BE2C (cell line): ENCODE measurements around the gene MOXD1.

Experiments used
- DNase-seq: peaks from one replicate; pipeline ENCODE4 v3.0.0-alpha.2; 2020
- H3K27me3 ChIP-seq: fragments of 250-450 bp; sonication (Bioruptor Pico); 2 replicates; pipeline ENCODE4 v1.5.1; 2020; ENCODE audit warnings: mild to moderate bottlenecking
- H3K36me3 ChIP-seq: fragments of 250-450 bp; sonication (Bioruptor Pico); 2 replicates; pipeline ENCODE4 v1.5.1; 2020; ENCODE audit warnings: mild to moderate bottlenecking
- H3K4me1 ChIP-seq: fragments of 250-450 bp; sonication (Bioruptor Pico); 2 replicates; pipeline ENCODE4 v1.5.1; 2020
- H3K4me3 ChIP-seq: 2 replicates; pipeline ENCODE4 v1.5.1; 2011; ENCODE audit warnings: low read depth, low read length
- H3K9me3 ChIP-seq: fragments of 250-450 bp; sonication (Bioruptor Pico); 2 replicates; pipeline ENCODE4 v1.5.1; 2020
- CTCF ChIP-seq: IDR thresholded peaks from 2 replicates; pipeline ENCODE4 v1.5.1; 2012; ENCODE audit warnings: mild to moderate bottlenecking, low read depth, low read length

Gene MOXD1

GRCh38 chr6:132413499-132413802 is 12.2 kb upstream of the MOXD1 start:
- TF ChIP-seq CTCF = no peak
- Histone ChIP-seq H3K4me3 (no peak overlapping the region), H3K36me3 (no peaks in the 10 kb centered on the region), H3K9me3 (no peaks in the 10 kb centered on the region), H3K27me3 (0 out of 2 replicates have a peak, but pooled peaks cover 3% of the 10 kb centered on the region), H3K4me1 (no peaks in the 10 kb centered on the region)
- DNase-seq = no peak

GRCh38 chr6:132412656-132413498 is 11.6 kb upstream of the MOXD1 start:
- TF ChIP-seq CTCF = no peak
- no peaks in the 10 kb centered on the region for H3K4me1 ChIP-seq
- 0 out of 2 replicates have a peak, but pooled peaks cover 3% of the 10 kb centered on the region for H3K27me3 ChIP-seq
- H3K9me3 ChIP-seq = no peaks in the 10 kb centered on the region; the same call in 1 of the 2 replicates
- H3K4me3 ChIP-seq = no peak overlapping the region
- no peak for DNase-seq
- H3K36me3 ChIP-seq = no peaks in the 10 kb centered on the region

- H3K4me3 ChIP-seq = no peak overlapping the region
- 0 out of 2 replicates have a peak, but pooled peaks cover 3% of the 10 kb centered on the region for H3K27me3 ChIP-seq
- H3K36me3 ChIP-seq = no peaks in the 10 kb centered on the region
- H3K9me3 ChIP-seq = no peaks in the 10 kb centered on the region; the same call in 1 of the 2 replicates
- no peak for DNase-seq
- no peak for TF ChIP-seq CTCF
- no peaks in the 10 kb centered on the region for H3K4me1 ChIP-seq
These were observed 10.0 kb upstream of the MOXD1 start for GRCh38 chr6:132411296-132411695.

GRCh38 chr6:132410830-132411229 is 9.6 kb upstream of the MOXD1 start:
- H3K4me1 ChIP-seq = no peaks in the 10 kb centered on the region
- H3K4me3 ChIP-seq = no peak overlapping the region
- H3K9me3 ChIP-seq = no peaks in the 10 kb centered on the region; the same call in 1 of the 2 replicates
- no peak for DNase-seq
- H3K36me3 ChIP-seq = no peaks in the 10 kb centered on the region
- 0 out of 2 replicates have a peak, but pooled peaks cover 3% of the 10 kb centered on the region for H3K27me3 ChIP-seq
- TF ChIP-seq CTCF = no peak

- no peaks in the 10 kb centered on the region for H3K4me1 ChIP-seq
- H3K9me3 ChIP-seq = no peaks in the 10 kb centered on the region; the same call in 1 of the 2 replicates
- no peaks in the 10 kb centered on the region for H3K36me3 ChIP-seq
- no peak for DNase-seq
- peaks cover 37% of the 10 kb centered on the region for H3K27me3 ChIP-seq
- no peak overlapping the region for H3K4me3 ChIP-seq
- no peak for TF ChIP-seq CTCF
These were observed 4.1 kb upstream of the MOXD1 start for GRCh38 chr6:132405143-132405915.

- Histone ChIP-seq H3K4me3 (no peak overlapping the region), H3K36me3 (no peaks in the 10 kb centered on the region), H3K27me3 (peaks cover 42% of the 10 kb centered on the region), H3K9me3 (no peaks in the 10 kb centered on the region; the same call in 1 of the 2 replicates), H3K4me1 (no peaks in the 10 kb centered on the region)
- no peak for DNase-seq
- TF ChIP-seq CTCF = no peak
These were observed 3.5 kb upstream of the MOXD1 start for GRCh38 chr6:132404736-132405135.
